ENCODE results near the gene RNF123.

Gene RNF123

DNA sequence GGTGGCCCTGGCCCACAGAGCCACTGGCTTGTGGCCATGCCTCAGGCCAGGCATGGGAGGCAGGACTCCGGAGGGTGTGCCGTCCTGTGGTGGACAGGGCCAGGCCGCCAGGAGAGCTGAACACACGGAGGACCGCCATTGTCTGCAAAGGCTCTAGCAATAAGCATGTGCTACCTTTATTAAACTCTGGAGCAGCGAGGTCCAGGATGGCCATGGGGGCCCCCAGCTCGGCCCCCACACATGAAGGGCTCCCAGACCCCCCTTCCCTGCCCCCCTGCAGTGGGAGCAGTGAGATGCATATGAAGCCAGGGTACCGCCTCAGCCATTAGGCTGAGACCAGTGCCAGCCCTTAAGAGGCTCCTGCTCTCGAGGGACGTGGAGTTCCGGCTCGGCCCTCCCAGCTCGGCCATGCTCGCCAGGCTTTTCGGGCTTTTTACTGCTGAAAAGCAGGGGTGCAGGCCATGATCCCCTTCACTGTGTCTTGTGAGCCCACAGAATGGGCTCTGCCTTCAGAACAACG is 27.4 kb downstream of the RNF123 start:
- in situ Hi-C loops (cut with MboI; ENCODE audit: low sequenced_read_pairs) = no loop called here

DNA sequence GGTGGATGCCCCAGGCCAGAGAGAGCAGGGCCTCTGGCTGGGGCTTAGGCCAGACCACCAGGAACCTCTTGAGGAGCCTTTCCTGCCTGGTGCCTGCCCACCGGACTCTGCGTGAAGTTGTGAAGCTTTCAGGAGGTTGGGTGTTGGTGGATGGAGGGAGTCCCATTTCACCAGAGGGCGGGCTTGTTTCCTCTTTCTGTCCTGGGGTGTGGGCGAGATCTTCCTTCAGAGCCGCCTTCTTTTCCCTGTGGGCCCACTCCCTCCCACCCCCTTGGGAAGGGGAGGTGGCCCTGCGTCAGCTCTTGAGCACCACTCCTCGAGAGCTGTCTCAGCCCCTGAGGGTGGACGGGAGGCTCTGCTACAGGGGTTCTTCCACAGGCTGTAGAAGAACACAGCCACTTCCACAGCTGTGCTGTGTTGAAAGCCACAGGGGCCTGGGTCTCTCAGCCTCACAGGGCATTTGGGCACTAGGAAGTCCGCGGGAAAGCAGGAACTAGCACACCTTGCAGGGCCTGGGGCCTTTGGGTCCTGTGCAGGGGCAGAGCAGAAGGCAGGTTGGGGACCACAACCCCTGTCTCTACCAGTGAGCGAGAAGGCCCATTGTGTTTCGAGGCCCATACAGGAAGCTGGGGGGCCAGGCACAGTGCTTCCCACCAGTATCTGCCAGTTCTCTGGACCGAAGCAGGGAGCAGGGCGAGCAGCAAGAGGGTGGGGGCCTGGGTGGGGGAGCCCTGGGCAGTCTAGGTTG is 28.0 kb downstream of the RNF123 start:
- in situ Hi-C loops (cut with MboI; ENCODE audit: low sequenced_read_pairs) = no loop called here

DNA sequence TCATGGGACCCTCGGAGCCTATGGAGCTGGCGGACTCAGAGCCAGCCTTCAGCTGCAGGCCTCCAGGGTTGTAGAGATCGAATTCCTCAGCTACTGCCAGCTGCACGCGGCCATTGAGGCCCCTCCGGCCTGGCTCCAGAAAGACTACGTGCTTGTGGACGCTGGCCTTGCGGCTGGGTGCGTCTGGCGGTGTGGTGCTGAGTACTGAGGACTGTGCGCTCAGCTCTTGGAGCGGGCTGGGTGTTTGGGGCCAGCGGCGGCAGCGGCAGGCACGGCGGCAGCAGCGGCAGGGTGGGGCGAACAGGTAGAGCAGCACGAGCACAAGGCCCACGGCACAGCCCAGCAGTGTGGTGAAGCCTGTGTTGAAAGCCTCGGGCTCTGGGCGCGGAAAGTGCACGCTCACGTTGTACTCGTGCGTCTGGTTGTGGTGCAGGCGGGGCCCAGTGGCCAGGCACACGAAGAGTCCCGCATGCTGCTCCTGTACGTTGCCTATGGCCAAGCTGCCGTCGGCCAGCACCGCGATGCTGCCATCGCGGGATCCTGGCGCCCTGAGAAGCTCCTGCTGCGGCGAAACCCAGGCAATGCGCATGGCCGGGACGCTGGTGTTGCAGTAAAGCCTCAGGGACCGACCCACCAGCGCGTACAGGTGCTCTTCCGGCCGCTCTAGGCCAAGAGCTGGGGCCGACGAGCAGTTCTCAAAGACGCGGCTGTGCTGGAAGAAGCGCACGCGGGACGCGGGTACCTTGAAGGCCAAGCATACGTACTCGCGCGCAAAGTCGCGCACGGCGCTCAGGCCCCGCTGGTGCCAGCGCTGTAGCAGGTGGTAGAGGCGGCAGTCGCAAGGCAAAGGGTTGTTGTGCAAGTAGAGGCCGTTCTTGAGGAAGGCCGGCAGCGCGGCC is 28.9 kb downstream of the RNF123 start:
- in situ Hi-C loops (cut with MboI; ENCODE audit: low sequenced_read_pairs) = no loop called here

DNA sequence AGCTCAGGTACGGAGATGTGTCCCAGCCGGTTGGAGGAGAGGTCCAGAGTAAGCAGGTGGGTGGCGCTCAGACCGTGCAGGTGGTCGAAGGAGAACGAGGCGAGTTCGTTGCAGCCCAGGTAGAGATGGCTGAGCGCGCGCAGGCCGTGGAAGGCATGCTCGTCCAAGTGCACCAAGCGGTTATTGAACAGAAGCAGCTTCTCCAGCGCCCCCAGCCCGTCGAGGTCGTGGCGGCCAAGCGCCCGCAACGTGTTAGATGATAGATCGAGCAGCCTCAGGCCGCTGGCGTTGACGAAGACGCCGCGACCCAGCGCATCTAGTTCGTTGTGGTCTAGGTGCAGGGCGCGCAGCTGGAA is 29.5 kb downstream of the RNF123 start:
- in situ Hi-C loops (cut with MboI; ENCODE audit: low sequenced_read_pairs) = no loop called here

DNA sequence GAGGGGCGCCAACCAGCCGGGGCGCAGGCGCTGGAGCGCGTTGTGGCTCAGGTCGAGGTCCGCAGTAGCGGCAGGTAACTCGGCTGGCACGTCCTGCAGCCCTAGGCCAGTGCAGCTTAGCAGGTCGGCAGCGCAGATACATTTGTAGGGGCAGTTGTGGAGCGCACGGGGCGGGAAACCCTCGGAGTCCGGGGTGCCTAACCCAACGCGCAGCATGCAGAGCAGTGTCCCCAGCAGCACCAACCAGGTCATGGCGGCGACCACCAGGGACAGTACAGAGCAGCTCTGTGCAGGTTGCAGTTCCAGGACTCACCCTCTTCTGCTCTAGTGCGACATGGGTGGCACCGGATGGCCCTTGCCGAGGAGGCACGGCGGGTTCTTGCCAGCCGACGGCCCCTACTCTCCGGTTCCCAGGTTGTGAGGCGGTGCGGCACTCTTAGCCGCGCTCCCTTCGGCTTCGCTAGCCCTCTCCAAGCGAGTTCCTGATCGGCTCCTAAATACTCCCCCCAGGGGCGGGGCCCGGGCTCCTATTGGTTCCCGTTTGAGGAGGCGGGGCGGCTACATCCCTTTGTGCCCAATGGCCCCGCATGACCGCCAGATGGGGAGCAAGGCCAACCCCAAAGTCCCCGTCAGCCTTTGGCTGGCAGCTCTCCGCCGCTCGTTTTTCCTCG is 30.0 kb downstream of the RNF123 start, which contains the start of gene AMIGO3:
AMIGO3 (minus strand) TSS at position 471 of the 671 bp plus-strand sequence; CDS start at position 252, 219 bp downstream.
- in situ Hi-C loops (cut with MboI; ENCODE audit: low sequenced_read_pairs) = no loop called here

DNA sequence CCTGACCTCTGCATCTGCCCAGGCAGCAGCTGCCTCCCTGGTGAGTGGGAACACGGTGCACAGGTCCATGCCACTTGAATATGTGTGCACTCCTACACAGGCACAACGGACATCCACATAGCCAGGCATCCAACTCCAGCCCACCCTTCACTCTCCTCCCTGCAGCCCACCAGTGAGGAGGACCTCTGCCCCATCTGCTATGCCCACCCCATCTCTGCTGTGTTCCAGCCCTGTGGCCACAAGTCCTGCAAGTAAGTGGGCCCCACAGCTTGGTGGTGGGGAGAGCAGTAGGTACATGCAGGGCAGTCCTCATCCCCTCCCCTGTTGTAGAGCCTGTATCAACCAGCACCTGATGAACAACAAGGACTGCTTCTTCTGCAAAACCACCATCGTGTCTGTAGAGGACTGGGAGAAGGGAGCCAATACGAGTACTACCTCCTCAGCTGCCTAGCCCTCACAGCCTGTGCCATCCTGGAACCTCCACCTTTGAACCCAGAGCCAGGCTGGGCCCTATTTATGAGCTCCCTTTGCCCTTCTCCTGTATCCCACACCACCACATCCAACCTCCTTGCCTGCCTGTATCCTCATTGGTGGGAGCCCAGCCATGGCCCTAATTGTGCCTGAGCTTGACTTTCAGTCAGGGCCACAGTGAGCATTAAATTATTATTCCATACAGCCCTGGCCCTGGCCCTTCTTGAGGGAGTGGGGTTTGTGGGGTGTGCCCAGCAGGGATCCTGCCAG is 31.7 kb downstream of the RNF123 start:
- in situ Hi-C loops (cut with MboI; ENCODE audit: low sequenced_read_pairs) = no loop called here

DNA sequence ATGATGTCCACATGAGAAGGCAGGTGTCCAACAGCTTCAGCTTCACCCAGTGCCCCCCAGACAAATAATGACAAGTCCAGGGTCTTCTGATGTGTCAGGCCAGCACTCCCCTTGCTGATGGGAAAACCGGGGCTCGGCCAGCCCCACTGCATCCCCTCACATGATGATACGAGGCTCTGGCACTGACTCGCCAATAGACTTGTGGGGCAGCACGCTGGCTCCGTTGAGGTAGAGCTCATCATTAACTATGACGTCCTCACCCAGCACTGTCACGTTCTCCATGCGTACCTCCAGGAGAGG is 32.2 kb downstream of the RNF123 start:
- in situ Hi-C loops (cut with MboI; ENCODE audit: low sequenced_read_pairs) = no loop called here

DNA sequence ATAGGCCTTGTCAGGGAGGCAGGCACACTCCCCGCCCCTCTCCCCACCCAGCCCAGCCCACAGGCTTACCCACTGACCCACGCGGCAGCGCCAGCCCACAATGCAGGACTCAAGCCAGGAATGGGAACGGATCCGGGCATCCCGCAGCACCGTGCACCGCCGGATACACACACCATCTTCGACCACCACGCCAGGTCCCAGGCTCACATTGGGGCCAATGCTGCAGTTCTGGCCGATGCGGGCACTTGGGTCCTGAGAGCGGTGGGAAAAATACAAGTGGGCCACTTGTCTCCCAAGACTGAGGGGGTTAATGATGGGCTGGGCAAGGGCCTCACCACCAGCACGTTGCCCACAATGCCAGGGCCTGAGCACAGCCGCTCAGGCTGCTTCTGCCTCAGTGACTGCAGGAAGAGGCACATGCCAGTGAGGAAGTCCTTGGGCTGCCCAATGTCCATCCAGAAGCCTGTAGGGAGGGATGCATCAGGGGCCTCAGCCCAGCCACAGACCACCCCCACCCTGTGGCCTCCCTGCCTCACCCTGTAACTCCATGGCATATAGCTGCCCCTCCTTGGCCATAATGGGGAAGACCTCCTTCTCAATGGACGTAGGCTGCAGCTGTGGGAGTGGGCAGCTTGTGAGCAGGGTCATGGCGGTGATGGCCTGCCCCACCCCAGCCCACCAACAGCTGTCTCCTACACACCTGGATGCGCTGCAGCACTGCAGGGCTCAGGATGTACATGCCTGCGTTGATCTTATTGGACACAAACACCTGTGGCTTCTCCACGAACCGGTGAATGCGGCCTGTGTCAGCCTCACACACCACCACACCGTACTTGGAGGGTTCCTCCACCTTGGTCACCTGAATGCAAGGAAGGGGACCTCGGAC is 32.8 kb downstream of the RNF123 start:
- in situ Hi-C loops (cut with MboI; ENCODE audit: low sequenced_read_pairs) = no loop called here

DNA sequence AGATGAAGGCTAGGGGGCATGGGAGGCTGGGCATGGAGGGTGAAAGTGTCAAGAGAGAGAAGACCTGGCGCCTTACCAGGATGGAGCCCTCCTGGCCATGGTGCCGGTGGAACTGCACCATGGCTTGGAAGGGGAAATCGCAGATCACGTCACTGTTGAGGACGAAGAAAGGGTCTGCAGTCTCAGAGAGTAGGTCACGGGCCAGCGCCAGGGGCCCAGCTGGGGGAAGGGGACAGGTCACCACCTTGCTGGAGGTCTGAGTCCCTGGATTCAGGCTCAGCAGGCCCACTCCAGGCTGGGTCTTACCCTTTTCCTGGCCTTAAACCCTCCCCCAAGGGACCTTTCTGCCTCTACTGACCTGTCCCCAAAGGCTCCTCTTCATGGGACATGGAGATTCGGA is 33.5 kb downstream of the RNF123 start:
- in situ Hi-C loops (cut with MboI; ENCODE audit: low sequenced_read_pairs) = no loop called here

DNA sequence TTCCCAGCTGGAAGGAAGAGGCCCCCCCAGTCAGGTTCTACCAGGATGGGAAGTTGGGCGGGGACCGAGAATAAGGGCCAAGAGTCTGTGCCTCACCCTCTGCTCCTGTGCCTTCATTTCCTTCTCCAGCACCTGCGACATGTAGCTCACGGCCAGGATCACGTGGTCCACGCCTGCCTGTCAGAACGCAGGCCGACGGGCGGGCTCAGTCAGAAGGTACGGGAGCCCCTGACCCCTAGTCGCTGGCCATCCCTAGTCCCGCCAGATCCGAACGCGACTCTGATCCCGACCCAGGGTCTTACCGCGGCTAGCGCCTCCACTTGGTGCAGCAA is 33.9 kb downstream of the RNF123 start:
- in situ Hi-C loops (cut with MboI; ENCODE audit: low sequenced_read_pairs) = no loop called here

DNA sequence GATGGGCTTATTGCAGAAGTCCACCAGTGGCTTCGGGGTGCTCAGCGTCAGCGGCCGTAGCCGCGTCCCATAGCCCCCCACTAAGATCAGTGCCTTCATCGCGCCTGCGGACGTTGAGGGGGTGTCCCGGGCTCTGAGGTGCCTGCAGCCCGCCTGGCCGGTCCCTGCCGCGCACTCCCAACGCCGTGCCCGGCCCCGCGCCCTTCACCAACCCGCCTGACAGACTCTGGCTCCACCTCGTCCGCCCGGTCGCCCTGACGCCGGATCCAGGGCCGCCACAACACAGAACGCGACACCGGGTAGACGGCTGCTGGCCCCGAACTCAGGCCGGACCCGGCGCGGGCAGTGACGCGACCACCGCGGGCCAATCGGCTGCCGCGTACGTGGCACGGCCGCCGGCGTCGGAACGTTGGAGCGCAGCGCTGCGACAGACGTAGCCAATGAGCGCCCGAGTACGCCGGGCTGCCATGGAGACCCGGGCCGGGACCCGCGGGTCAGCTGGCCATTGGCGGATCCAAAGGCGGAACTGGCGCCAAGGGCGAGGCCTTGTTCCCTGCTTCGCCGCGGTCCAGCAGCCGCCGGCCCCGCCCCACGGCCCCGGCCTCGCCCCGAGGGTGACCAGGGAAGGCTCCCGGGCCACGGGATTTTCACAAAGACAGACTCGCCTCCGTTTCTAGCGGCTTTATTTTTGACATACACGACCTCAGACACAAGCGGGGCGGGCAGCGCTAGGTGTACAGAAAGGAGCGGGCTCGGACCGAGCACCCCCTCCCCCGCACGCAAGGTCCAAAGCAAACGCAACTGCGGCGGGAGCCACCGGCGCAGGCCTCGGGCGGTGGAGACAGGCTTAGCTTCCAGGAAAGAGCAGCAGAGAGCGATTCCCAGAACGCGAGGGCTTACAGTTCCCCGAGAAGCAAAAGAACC is 34.5 kb downstream of the RNF123 start, which contains the start of gene GMPPB:
GMPPB (minus strand) TSS at position 324 of the 924 bp plus-strand sequence; CDS start at position 99, 225 bp downstream.
- in situ Hi-C loops (cut with MboI; ENCODE audit: low sequenced_read_pairs) = no loop called here

DNA sequence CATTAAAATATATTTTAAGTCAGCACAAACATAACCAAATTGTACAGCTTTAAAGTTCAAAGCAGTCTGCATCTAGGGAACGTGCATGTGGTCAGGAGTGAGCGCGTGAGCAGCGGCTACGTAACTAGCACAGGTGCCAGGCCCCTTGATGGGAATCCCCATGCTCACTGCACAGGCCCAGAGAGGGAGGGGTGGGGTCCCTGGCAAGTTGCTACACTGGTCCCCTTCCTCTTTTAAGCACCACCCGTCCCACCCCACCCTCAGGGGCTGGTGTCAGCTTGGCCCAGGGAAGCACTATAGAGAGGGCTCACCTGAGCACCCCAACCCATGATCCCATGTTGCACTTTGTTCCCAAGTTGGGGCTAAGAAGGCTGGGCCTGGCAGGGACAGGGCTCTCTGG is 35.2 kb downstream of the RNF123 start:
- in situ Hi-C loops (cut with MboI; ENCODE audit: low sequenced_read_pairs) = no loop called here

DNA sequence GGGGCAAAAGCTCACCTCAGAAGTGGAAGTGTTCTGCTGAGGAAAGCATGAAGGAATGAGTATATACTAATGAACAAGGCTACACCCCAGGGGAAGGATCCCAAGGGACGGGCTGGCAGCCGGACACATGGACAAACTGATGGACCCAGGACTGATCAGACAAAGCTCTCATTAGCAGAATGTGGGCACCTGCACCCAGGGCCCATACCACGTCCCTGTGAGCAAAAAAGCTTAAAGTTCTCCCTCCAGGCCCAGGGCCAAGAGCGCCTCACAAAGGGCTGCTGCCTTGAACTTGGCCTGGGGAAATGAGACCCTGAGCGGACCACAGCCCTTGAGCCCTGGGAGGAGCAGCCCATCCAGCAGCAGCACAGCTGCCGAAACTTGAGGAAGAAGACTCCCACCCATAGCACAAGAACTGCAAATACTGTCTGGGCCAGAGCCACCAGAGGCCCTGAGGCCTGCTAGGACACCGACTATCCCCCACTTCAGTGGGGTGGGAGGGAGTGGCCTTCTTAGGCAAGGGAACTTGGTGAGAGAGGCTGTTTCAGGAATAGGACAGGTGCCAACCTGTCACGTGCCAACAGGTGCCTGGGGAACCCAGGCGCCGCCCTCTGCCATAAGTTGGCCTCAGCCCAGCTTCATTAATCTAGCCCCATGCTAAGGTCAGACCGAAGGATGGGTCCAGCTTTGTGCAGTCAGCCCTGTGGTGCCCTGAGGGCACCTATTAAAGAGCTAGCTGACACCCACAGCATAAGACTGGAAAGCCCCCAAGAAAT is 36.7 kb downstream of the RNF123 start:
- in situ Hi-C loops (cut with MboI; ENCODE audit: low sequenced_read_pairs) = no loop called here

DNA sequence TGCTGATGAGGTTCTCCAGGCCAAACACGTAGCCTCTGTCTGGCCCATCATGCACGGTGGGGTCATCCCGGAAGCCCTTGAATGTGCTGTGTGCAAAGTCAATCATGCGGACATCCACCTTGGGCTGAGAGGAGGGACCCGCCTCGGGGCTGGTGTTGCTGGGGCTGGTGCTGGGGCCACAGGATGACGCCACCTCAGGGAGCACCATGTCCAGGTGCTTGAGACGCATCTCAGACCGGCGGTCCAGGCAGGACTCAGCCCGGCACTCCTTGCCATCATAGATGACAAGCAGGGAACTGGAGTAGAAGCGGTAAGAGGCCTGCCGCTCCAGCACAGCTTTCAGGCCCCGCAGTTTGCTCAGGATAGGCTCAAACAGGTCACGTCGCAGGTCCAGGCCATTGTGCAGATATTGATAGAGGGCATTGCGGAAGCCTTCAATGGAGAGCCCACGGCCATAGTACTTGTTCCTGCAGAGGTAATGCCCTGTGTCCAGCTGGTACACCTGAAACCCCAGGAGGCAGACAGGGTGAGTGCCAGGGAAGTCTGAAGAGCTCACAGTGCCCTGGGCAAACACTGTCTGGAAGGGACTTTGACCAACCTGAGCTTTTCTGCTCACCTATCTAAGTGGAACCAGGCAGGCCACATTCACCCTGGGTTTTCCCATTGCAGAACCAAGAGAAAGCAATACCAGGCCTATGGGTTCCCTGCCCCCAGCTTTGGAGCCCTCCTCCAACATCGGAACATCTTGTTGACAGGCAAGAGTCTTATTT is 38.0 kb downstream of the RNF123 start:
- in situ Hi-C loops (cut with MboI; ENCODE audit: low sequenced_read_pairs) = no loop called here

DNA sequence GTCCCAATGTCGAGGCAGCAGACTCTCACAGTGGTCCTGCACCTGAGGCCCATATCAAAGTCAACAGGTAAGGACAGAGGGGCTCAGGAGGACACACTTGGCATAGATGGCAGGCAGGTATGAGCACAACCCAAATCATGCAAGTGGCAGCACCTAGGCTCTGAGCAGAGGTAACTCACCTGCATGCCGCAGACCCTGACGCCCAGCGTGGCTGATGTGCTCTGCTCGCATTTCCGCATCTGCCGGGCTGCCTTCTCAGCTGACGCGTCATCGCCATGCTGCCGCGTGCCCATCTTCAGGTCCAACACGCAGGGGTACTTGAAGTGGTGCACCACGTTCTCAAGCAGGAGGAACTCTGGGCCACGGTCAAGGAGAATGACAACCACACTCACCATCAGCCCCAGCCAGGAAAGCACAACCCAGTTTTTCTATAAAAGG is 38.6 kb downstream of the RNF123 start:
- in situ Hi-C loops (cut with MboI; ENCODE audit: low sequenced_read_pairs) = no loop called here

DNA sequence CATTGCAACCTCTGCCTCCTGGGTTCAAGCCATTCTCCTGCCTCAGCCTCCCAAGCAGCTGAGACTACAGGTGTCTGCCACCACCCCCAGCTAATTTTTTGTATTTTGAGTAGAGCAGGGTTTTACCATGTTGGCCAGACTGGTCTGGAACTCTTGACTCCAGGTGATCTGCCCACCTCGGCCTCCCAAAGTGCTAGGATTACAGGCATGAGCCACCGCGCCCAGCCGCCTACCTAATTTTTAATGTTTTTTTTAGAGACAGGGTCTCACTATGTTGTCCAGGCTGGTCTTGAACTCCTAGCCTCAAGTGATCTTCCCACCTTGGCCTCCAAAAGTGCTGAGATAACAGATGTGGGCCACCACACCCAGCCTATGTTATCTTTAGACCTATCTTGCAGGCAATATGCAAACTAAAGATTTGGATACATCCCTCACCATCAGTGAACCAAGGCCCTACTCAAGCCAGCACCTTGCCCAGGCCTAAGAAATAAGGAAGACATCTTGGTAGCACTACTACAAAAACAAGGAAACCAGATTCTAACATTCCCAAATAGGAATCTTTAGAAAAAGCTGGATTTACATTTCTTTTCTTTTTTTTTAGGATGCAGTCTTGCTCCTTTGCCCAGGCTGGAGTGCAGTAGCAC is 40.7 kb downstream of the RNF123 start:
- in situ Hi-C loops (cut with MboI; ENCODE audit: low sequenced_read_pairs) = no loop called here

DNA sequence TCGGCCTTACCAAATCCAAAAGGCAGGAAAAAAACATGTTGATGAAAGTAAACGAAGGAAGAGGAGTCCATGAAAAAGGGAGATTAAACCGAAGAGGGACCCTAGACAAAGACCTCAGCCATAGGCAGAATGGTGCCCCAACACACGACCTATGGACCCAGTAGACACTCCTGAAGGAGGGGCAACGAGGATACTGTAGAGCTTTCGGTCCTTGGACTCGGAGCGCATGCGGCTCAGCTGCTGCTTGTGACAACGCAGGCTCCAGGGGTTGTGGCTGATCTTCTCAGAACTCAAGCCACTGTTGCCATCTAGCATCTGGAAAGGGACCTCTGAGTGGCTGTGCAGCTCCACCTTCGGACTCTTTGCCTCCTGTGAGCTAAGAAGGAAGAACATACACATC is 43.2 kb downstream of the RNF123 start:
- in situ Hi-C loops (cut with MboI; ENCODE audit: low sequenced_read_pairs) = no loop called here
